Neuron (in vitro differentiated cells): ENCODE data around the gene CEP350.
"Not testable (repeated sequence)": the region's sequence is repeated elsewhere in the genome, so short reads cannot be mapped to it uniquely, and the experiment has no call there.

Experiments
- H2AFZ ChIP-seq: one replicate; pipeline ENCODE4 v1.6.1; 2013; ENCODE audit warnings: low read depth, mild to moderate bottlenecking, inconsistent platforms, low read length, moderate library complexity
- H3K27me3 ChIP-seq: one replicate; pipeline ENCODE4 v1.6.1; 2013; ENCODE audit warnings: low read length; ENCODE audit not compliant: insufficient read depth
- H3K36me3 ChIP-seq: one replicate; pipeline ENCODE4 v1.6.1; 2013; ENCODE audit warnings: low read length; ENCODE audit not compliant: insufficient read depth
- H3K4me1 ChIP-seq: one replicate; pipeline ENCODE4 v1.6.1; 2013; ENCODE audit warnings: low read length; ENCODE audit not compliant: insufficient read depth
- H3K4me3 ChIP-seq: 2 replicates; pipeline ENCODE4 v1.5.1; 2013; ENCODE audit warnings: mild to moderate bottlenecking, low read length, moderate library complexity
- H3K9me3 ChIP-seq: one replicate; pipeline ENCODE4 v1.6.1; 2013; ENCODE audit warnings: low read length

Gene CEP350

GRCh38 chr1:179955287-179955680 is 674 bp downstream of the CEP350 start:
- H3K36me3 ChIP-seq, result peaks cover 2% of the 10 kb centered on the region
- peak overlapping the region; percentile 80 for H2AFZ ChIP-seq
- H3K4me1 ChIP-seq, result peaks cover 22% of the 10 kb centered on the region
- no peaks in the 10 kb centered on the region for H3K27me3 ChIP-seq
- H3K9me3 ChIP-seq, result no peaks in the 10 kb centered on the region
- H3K4me3 ChIP-seq, result peak overlapping the region; percentile 72

GRCh38 chr1:179955731-179956130 is 1.1 kb downstream of the CEP350 start:
- H3K4me3 ChIP-seq, result peak overlapping the region; percentile 72
- no peaks in the 10 kb centered on the region for H3K9me3 ChIP-seq
- peaks cover 2% of the 10 kb centered on the region for H3K36me3 ChIP-seq
- peaks cover 22% of the 10 kb centered on the region for H3K4me1 ChIP-seq
- no peak overlapping the region for H2AFZ ChIP-seq
- H3K27me3 ChIP-seq, result no peaks in the 10 kb centered on the region

GRCh38 chr1:179958359-179958758 is 3.7 kb downstream of the CEP350 start:
- Histone ChIP-seq H3K36me3 (peaks cover 4% of the 10 kb centered on the region), H3K4me3 (no peak overlapping the region), H2AFZ (no peak overlapping the region), H3K9me3 (peaks cover 4% of the 10 kb centered on the region), H3K4me1 (peaks cover 22% of the 10 kb centered on the region), H3K27me3 (no peaks in the 10 kb centered on the region)

GRCh38 chr1:179962168-179962567 is 7.6 kb downstream of the CEP350 start:
- not testable (repeated sequence) for H3K27me3 ChIP-seq, H3K9me3 ChIP-seq, H3K4me1 ChIP-seq, H2AFZ ChIP-seq, H3K36me3 ChIP-seq, H3K4me3 ChIP-seq

GRCh38 chr1:179966551-179966950 is 11.9 kb downstream of the CEP350 start:
- Histone ChIP-seq H3K27me3 (no peaks in the 10 kb centered on the region), H3K9me3 (peaks cover 5% of the 10 kb centered on the region), H3K4me1 (no peaks in the 10 kb centered on the region), H2AFZ (no peak overlapping the region), H3K4me3 (no peak overlapping the region), H3K36me3 (peaks cover 6% of the 10 kb centered on the region)

- H3K27me3 ChIP-seq, result no peaks in the 10 kb centered on the region
- H3K4me1 ChIP-seq, result no peaks in the 10 kb centered on the region
- H3K4me3 ChIP-seq, result no peak overlapping the region
- peaks cover 3% of the 10 kb centered on the region for H3K9me3 ChIP-seq
- H3K36me3 ChIP-seq, result peaks cover 4% of the 10 kb centered on the region
- no peak overlapping the region for H2AFZ ChIP-seq
These were observed 13.8 kb downstream of the CEP350 start for GRCh38 chr1:179968284-179968993.

- Histone ChIP-seq H2AFZ (no peak overlapping the region), H3K27me3 (no peaks in the 10 kb centered on the region), H3K36me3 (peaks cover 4% of the 10 kb centered on the region), H3K9me3 (peaks cover 3% of the 10 kb centered on the region), H3K4me1 (no peaks in the 10 kb centered on the region), H3K4me3 (no peak overlapping the region)
These were observed 14.6 kb downstream of the CEP350 start for GRCh38 chr1:179968994-179969919.

- Histone ChIP-seq H3K27me3 (no peaks in the 10 kb centered on the region), H2AFZ (no peak overlapping the region), H3K36me3 (peaks cover 4% of the 10 kb centered on the region), H3K4me1 (no peaks in the 10 kb centered on the region), H3K4me3 (no peak overlapping the region), H3K9me3 (peaks cover 3% of the 10 kb centered on the region)
These were observed 15.4 kb downstream of the CEP350 start for GRCh38 chr1:179969962-179970361.

GRCh38 chr1:179971563-179972496 is 17.2 kb downstream of the CEP350 start:
- H3K36me3 ChIP-seq, result peaks cover 4% of the 10 kb centered on the region
- no peak overlapping the region for H2AFZ ChIP-seq
- no peaks in the 10 kb centered on the region for H3K4me1 ChIP-seq
- no peaks in the 10 kb centered on the region for H3K27me3 ChIP-seq
- H3K4me3 ChIP-seq, result no peak overlapping the region
- no peaks in the 10 kb centered on the region for H3K9me3 ChIP-seq

GRCh38 chr1:179973198-179974110 is 18.8 kb downstream of the CEP350 start:
- H3K4me3 ChIP-seq, result no peak overlapping the region
- H3K36me3 ChIP-seq, result peaks cover 4% of the 10 kb centered on the region
- no peaks in the 10 kb centered on the region for H3K9me3 ChIP-seq
- H3K27me3 ChIP-seq, result no peaks in the 10 kb centered on the region
- H3K4me1 ChIP-seq, result no peaks in the 10 kb centered on the region
- no peak overlapping the region for H2AFZ ChIP-seq

GRCh38 chr1:179976970-179977651 is 22.5 kb downstream of the CEP350 start:
- Histone ChIP-seq H3K4me1 (no peaks in the 10 kb centered on the region), H3K9me3 (peaks cover 3% of the 10 kb centered on the region), H2AFZ (no peak overlapping the region)

More at GRCh38 chr1:179976970-179977651, 22.5 kb downstream of the CEP350 start:
- no peaks in the 10 kb centered on the region for H3K27me3 ChIP-seq
- H3K36me3 ChIP-seq, result no peaks in the 10 kb centered on the region
- H3K4me3 ChIP-seq, result no peak overlapping the region
